Measurements from ENCODE around the gene PSMB5.
A peak's percentile ranks its signal among the peaks of the same experiment; 100 is the strongest.

Gene PSMB5

DNA sequence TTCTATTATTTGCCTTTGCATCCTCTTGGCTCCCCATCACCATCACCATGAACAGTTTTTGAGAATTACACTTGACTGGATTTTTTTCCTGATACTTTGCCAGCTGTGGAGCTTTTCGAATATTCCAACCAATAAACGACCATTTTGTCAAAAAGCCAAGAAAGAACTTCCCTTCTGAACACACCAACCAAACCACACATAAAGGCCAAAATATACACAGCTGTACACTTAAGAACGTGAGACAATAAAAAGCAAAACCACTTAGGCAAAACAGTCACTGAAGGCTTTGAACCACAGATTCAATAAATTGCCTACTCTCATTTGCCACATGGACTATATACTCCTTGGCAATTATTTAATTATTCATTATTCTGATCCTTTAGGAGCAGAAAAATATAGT lies 25.9 kb downstream of the PSMB5 start:
- H3K36me3 ChIP-seq (ENCODE audit: insufficient read depth, low read length), result no peaks in the 10 kb centered on the region
- no peak for TF ChIP-seq EZH2 (IDR thresholded peaks at IDR 0.05; ENCODE audit: borderline replicate concordance, low read depth, low read length, severe bottlenecking)
- TF ChIP-seq, protein P1, sequence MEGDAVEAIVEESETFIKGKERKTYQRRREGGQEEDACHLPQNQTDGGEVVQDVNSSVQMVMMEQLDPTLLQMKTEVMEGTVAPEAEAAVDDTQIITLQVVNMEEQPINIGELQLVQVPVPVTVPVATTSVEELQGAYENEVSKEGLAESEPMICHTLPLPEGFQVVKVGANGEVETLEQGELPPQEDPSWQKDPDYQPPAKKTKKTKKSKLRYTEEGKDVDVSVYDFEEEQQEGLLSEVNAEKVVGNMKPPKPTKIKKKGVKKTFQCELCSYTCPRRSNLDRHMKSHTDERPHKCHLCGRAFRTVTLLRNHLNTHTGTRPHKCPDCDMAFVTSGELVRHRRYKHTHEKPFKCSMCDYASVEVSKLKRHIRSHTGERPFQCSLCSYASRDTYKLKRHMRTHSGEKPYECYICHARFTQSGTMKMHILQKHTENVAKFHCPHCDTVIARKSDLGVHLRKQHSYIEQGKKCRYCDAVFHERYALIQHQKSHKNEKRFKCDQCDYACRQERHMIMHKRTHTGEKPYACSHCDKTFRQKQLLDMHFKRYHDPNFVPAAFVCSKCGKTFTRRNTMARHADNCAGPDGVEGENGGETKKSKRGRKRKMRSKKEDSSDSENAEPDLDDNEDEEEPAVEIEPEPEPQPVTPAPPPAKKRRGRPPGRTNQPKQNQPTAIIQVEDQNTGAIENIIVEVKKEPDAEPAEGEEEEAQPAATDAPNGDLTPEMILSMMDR (IDR thresholded peaks at IDR 0.05; ENCODE audit: borderline replicate concordance, extremely low read depth, low read length, poor library complexity, severe bottlenecking), result no peak
- peak overlapping the region; percentile 9; the same call in 1 of the 2 replicates for H2AFZ ChIP-seq (ENCODE audit: low read depth, low read length)
- H4K20me1 ChIP-seq (ENCODE audit: insufficient read depth, low read length), result no peaks in the 10 kb centered on the region
- ATAC-seq (ENCODE audit: insufficient read depth, low read depth) (no peak), DNase-seq (no peak)
- peak overlapping the region; percentile 72 for H3K9ac ChIP-seq (ENCODE audit: low read depth, low read length)
- peaks cover 42% of the 10 kb centered on the region for H3K4me1 ChIP-seq (ENCODE audit: insufficient read depth, low read length)
- peak overlapping the region; percentile 72 for H3K4me2 ChIP-seq (ENCODE audit: insufficient read depth, low read length)
- H3K27ac ChIP-seq (ENCODE audit: low read length), result peak overlapping the region; percentile 100
- H3K27me3 ChIP-seq (ENCODE audit: insufficient read depth, low read length, poor library complexity), result no peaks in the 10 kb centered on the region
- H3K9me3 ChIP-seq (ENCODE audit: insufficient read depth, low read length, severe bottlenecking), result no peaks in the 10 kb centered on the region
- H3K4me3 ChIP-seq (ENCODE audit: low read depth in 1 of 2, low read length in 2 of 2), result peak overlapping the region; percentile 39 to 61; a peak in 3 of 4 replicates
- peaks cover 29% of the 10 kb centered on the region for H3K79me2 ChIP-seq (ENCODE audit: insufficient read depth, low read length)

DNA sequence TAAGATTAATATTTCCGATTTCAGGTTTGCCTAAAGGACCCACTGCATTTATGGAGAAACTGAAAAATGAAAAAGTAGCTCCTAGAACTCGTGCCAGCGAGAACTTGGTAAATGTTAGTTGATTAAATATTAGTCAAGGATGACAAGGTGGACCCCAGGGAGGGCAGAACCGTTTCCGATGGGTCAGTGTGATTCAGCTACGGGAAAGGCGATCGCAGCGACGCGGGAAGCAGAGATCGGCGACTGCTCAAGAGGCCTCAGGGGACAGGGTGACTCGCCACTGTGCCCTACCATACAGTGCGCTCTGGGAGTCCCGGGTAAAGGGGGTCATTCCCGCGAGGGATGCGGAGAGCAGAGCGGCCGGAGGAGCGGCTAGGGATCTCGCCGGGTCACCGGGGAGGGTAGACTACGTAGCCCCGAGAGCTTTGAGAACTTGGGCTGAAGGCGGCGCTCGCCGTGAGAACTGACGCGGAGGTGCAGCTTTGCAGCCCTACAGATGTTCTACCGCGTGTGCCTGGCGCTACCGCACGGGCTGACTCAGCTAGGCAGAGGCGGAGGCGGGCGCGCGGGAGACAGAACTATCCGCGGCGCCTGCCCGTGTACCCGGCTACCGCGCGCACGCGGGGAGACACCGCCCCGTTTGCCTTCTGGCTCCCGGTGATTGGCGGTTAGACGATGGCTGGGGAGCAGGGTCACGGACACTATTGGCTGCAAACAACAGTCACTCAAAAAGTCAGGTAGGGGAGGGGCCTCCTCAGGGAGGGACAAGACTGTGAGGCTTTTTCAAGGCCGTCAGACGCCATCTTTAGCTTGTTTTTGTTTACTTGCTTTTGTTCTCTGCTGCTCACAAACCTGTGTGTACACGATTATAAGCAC lies 27.9 kb downstream of the PSMB5 start:
- H3K27me3 ChIP-seq (ENCODE audit: insufficient read depth, low read length, poor library complexity), result no peaks in the 10 kb centered on the region
- ATAC-seq (ENCODE audit: insufficient read depth, low read depth), result peak; percentile 95
- peak; percentile 98 for DNase-seq

DNA sequence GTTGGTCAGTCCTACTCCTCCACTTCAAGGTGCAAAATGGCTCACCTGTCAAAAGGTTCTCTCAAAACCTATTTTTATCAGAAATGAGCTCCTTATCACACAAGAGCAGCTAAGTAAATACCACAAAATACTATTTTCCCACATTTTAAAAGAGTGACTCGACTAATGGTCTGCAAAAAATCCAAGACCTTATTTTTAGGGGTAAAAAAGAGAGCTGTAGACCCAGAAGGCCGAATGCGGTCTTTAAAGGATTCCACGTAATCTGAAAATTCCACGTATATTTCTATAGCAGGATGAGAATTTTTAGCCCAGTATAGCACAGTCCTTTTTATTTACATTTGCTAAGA lies 28.5 kb downstream of the PSMB5 start:
- DNase-seq (no peak), ATAC-seq (ENCODE audit: insufficient read depth, low read depth) (no peak)
- TF ChIP-seq EZH2 (IDR thresholded peaks at IDR 0.05; ENCODE audit: borderline replicate concordance, low read depth, low read length, severe bottlenecking), result no peak
- TF ChIP-seq, protein P1 (IDR thresholded peaks at IDR 0.05; ENCODE audit: borderline replicate concordance, extremely low read depth, low read length, poor library complexity, severe bottlenecking), result no peak
- Histone ChIP-seq H3K79me2 (ENCODE audit: insufficient read depth, low read length) (peaks cover 29% of the 10 kb centered on the region), H3K9ac (ENCODE audit: low read depth, low read length) (peak overlapping the region; percentile 72), H3K4me2 (ENCODE audit: insufficient read depth, low read length) (peak overlapping the region; percentile 72), H3K27me3 (ENCODE audit: insufficient read depth, low read length, poor library complexity) (no peaks in the 10 kb centered on the region), H4K20me1 (ENCODE audit: insufficient read depth, low read length) (no peaks in the 10 kb centered on the region), H3K9me3 (ENCODE audit: insufficient read depth, low read length, severe bottlenecking) (no peaks in the 10 kb centered on the region), H3K4me3 (ENCODE audit: low read depth in 1 of 2, low read length in 2 of 2) (peak overlapping the region; percentile 28 to 64; a peak in 3 of 4 replicates), H3K27ac (ENCODE audit: low read length) (peak overlapping the region; percentile 100), H2AFZ (ENCODE audit: low read depth, low read length) (peak overlapping the region; percentile 81), H3K4me1 (ENCODE audit: insufficient read depth, low read length) (peaks cover 42% of the 10 kb centered on the region), H3K36me3 (ENCODE audit: insufficient read depth, low read length) (no peaks in the 10 kb centered on the region)

More for the DNA sequence above, 27.9 kb downstream of the PSMB5 start:
- peak overlapping the region; percentile 28 to 64 for H3K4me3 ChIP-seq (ENCODE audit: low read depth in 1 of 2, low read length in 2 of 2)
- H3K4me1 ChIP-seq (ENCODE audit: insufficient read depth, low read length), result peaks cover 42% of the 10 kb centered on the region
- no peaks in the 10 kb centered on the region for H3K36me3 ChIP-seq (ENCODE audit: insufficient read depth, low read length)
- H3K79me2 ChIP-seq (ENCODE audit: insufficient read depth, low read length), result peaks cover 29% of the 10 kb centered on the region
- H2AFZ ChIP-seq (ENCODE audit: low read depth, low read length), result peak overlapping the region; percentile 96
- H3K27ac ChIP-seq (ENCODE audit: low read length), result peak overlapping the region; percentile 100
- H3K9ac ChIP-seq (ENCODE audit: low read depth, low read length), result peak overlapping the region; percentile 72
- TF ChIP-seq, protein P1 (IDR thresholded peaks at IDR 0.05; ENCODE audit: borderline replicate concordance, extremely low read depth, low read length, poor library complexity, severe bottlenecking), result peak; percentile 49
- TF ChIP-seq EZH2 (IDR thresholded peaks at IDR 0.05; ENCODE audit: borderline replicate concordance, low read depth, low read length, severe bottlenecking), result no peak
- H3K9me3 ChIP-seq (ENCODE audit: insufficient read depth, low read length, severe bottlenecking), result no peaks in the 10 kb centered on the region
- H3K4me2 ChIP-seq (ENCODE audit: insufficient read depth, low read length), result peak overlapping the region; percentile 72
- no peaks in the 10 kb centered on the region for H4K20me1 ChIP-seq (ENCODE audit: insufficient read depth, low read length)

All from DND-41 (cell line).